Brain microvascular endothelial cell (primary cell): ENCODE data around the gene ITPRIPL2.

Experiments used
- DNase-seq: peaks from one replicate; pipeline ENCODE4 v3.0.0-alpha.2; 2020
- H3K27ac ChIP-seq: fragments of 250-450 bp; sonication (Bioruptor Pico); 2 replicates; pipeline ENCODE4 v1.5.1; 2020; ENCODE audit warnings: mild to moderate bottlenecking, moderate library complexity
- H3K27me3 ChIP-seq: fragments of 250-450 bp; sonication (Bioruptor Pico); replicated peaks from 2 replicates; pipeline ENCODE4 v1.5.1; 2020; ENCODE audit warnings: mild to moderate bottlenecking
- H3K36me3 ChIP-seq: fragments of 250-450 bp; sonication (Bioruptor Pico); replicated peaks from 2 replicates; pipeline ENCODE4 v1.5.1; 2020; ENCODE audit warnings: mild to moderate bottlenecking
- H3K4me3 ChIP-seq: 2 replicates; pipeline ENCODE4 v1.5.1; 2011; ENCODE audit warnings: low read depth, mild to moderate bottlenecking, control low read depth, low read length, moderate library complexity
- CTCF ChIP-seq: IDR thresholded peaks from 2 replicates; pipeline ENCODE4 v1.5.1; 2011; ENCODE audit warnings: low read depth, mild to moderate bottlenecking, moderate library complexity, low read length, control low read depth, inconsistent platforms; ENCODE audit errors: missing control alignments
- in situ Hi-C: cut with HindIII; loops from 2 replicates; pipeline ENCODE4 v1.10.0; 2017; ENCODE audit warnings: low sequenced_read_pairs, low pct_ligation_motif_present

The ITPRIPL2 gene

DNA sequence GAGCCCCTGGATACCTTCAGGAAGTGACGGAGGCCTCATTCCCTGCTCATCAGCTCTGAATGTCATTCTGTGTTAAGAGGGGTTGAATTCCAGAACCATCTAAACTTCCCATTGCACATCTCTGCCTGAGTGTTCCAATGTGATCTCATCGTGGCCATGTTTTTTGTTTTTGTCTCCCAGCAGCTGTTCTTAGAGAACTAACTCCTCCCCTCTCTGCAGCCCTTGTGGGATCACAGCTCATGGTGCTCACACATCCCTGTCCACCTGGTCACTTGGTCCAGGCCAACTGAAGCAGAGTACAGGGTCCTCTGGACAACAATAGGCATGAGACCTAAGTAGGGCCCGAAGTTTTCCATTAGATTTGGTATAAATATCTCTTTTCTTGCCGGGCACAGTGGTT is 48.3 kb downstream of the ITPRIPL2 start:
- Histone ChIP-seq H3K4me3 (no peak overlapping the region), H3K27ac (no peak overlapping the region), H3K36me3 (no peaks in the 10 kb centered on the region), H3K27me3 (no peaks in the 10 kb centered on the region)
- DNase-seq = no peak
- in situ Hi-C loops = no loop called here
- TF ChIP-seq CTCF = no peak

GRCh38 chr16:19163215-19163614 is 49.5 kb downstream of the ITPRIPL2 start:
- H3K27me3 ChIP-seq = peaks cover 4% of the 10 kb centered on the region
- no peak for DNase-seq
- H3K27ac ChIP-seq = no peak overlapping the region
- no peak for TF ChIP-seq CTCF
- in situ Hi-C loops = no loop called here
- no peaks in the 10 kb centered on the region for H3K36me3 ChIP-seq
- no peak overlapping the region for H3K4me3 ChIP-seq

GRCh38 chr16:19164285-19164684 is 50.5 kb downstream of the ITPRIPL2 start:
- in situ Hi-C loops = no loop called here
- TF ChIP-seq CTCF = no peak

GRCh38 chr16:19165101-19165500 is 51.3 kb downstream of the ITPRIPL2 start:
- in situ Hi-C loops = no loop called here
- peak; percentile 9 for DNase-seq
- TF ChIP-seq CTCF = no peak
- no peak overlapping the region for H3K4me3 ChIP-seq
- H3K36me3 ChIP-seq = no peaks in the 10 kb centered on the region
- peaks cover 14% of the 10 kb centered on the region for H3K27me3 ChIP-seq
- H3K27ac ChIP-seq = no peak overlapping the region

More at GRCh38 chr16:19164285-19164684, 50.5 kb downstream of the ITPRIPL2 start:
- no peaks in the 10 kb centered on the region for H3K36me3 ChIP-seq
- no peak for DNase-seq
- H3K4me3 ChIP-seq = no peak overlapping the region
- H3K27me3 ChIP-seq = peaks cover 12% of the 10 kb centered on the region
- no peak overlapping the region for H3K27ac ChIP-seq

- Histone ChIP-seq H3K27ac (no peak overlapping the region), H3K27me3 (peaks cover 14% of the 10 kb centered on the region), H3K36me3 (no peaks in the 10 kb centered on the region), H3K4me3 (no peak overlapping the region)
- DNase-seq = no peak
- in situ Hi-C loops = no loop called here
- TF ChIP-seq CTCF = no peak
Observed at GRCh38 chr16:19166500-19166899, 52.7 kb downstream of the ITPRIPL2 start.

DNA sequence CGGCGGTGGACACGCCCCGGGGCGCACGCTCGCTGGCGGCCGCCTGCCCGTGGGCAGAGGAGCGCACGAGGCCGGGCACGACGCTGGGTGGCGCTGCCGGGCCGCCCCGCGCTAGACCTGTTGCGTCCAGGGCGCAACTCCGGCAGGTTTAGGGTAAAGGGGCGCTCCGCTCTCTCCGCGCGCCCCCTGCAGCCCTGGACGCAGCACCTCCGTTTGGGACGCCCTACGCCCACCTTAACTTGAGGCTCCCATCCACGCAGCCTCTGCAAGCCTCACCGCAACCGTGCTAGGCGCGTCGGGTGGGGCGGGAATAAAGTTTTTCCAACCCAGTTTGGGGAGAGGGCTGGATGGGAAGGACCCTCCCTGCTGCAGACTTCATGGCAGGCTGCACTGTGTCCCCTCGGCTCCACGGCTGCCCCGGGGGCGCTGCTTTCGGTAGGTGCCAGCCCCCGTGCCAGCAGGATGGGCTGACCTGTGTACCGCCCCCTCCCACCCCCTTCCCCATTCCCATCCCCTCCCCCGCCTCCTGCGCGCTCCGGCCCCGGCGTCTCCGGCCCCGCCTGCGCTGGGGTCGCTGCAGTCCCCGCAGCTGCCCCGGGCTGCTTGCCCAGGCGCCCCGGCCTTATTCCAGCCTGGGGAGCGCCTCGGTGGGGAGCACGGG is 54.1 kb downstream of the ITPRIPL2 start, which contains the start of gene SYT17:
Gene SYT17, plus strand, starts transcription at position 531 of the 661 bp plus-strand sequence. CDS start 407 bp downstream, outside the sequence.
- Histone ChIP-seq H3K27ac (no peak within 1 kb of the TSS), H3K36me3 (no peaks in the 10 kb centered on the region), H3K4me3 (peak within 1 kb of the TSS; percentile 43), H3K27me3 (peaks cover 14% of the 10 kb centered on the region)
- in situ Hi-C loops = no loop called here
- peak; percentile 63 for TF ChIP-seq CTCF
- DNase-seq = peak; percentile 14
